Heart left ventricle (tissue), 16 donors: Measurements from ENCODE around the gene ABCC1. TPM values are rescaled to one million over a fixed set of nuclear protein-coding genes. Genes with fewer than 3 reads are reported as not detected.

ENCODE experiments used
- ATAC-seq, 4 donors: fragments of 200-7000 bp; cut with Tn5 transposase; one replicate each; pipeline ENCODE4 v1.9.1; 2020 to 2022; ENCODE audit warnings: moderate library complexity in 4 of 4, mild to moderate bottlenecking in 3 of 4, moderate number of reproducible peaks in 1 of 4
- DNase-seq, 5 donors: peaks; one replicate each; pipeline ENCODE4 v3.0.0-alpha.2; 2020
- H3K27ac ChIP-seq, 12 donors: fragments of 200-600 bp; sonication (generic) in 4 of 12; one replicate each; pipeline versions ENCODE4 v1.5.0 to v1.8.0; 2016 to 2022; ENCODE audit warnings: mild to moderate bottlenecking in 2 of 12
- H3K27me3 ChIP-seq, 9 donors: fragments of 200-600 bp; sonication (generic) in 2 of 9; one replicate each; pipeline versions ENCODE4 v1.5.1 to v1.8.0; 2016 to 2022; ENCODE audit warnings: mild to moderate bottlenecking in 3 of 9
- H3K36me3 ChIP-seq, 9 donors: fragments of 200-600 bp; sonication (generic) in 2 of 9; one replicate each; pipeline versions ENCODE4 v1.5.0 to v1.8.0; 2018 to 2022; ENCODE audit warnings: mild to moderate bottlenecking in 2 of 9
- H3K4me1 ChIP-seq, 12 donors: fragments of 200-600 bp; sonication (generic) in 4 of 12; one replicate each; pipeline versions ENCODE4 v1.5.0 to v1.8.0; 2016 to 2022; ENCODE audit warnings: mild to moderate bottlenecking in 3 of 12
- H3K4me3 ChIP-seq, 12 donors: fragments of 200-600 bp; sonication (generic) in 4 of 12; one replicate each; pipeline versions ENCODE4 v1.5.0 to v1.8.0; 2017 to 2022; ENCODE audit warnings: mild to moderate bottlenecking in 9 of 12, moderate library complexity in 4 of 12
- H3K9me3 ChIP-seq, 12 donors: fragments of 200-600 bp; sonication (generic) in 4 of 12; one replicate each; pipeline versions ENCODE4 v1.5.0 to v1.8.0; 2016 to 2022; ENCODE audit warnings: mild to moderate bottlenecking in 1 of 12
- CTCF ChIP-seq, 12 donors: fragments of 200-600 bp; sonication (generic) in 4 of 12; IDR thresholded peaks; one replicate each; pipeline versions ENCODE4 v1.5.0 to v1.8.0; 2018 to 2022; ENCODE audit warnings: antibody characterized with exemption in 12 of 12, mild to moderate bottlenecking in 5 of 12
- POLR2A ChIP-seq, 2 donors: fragments of 450-650 bp; IDR thresholded peaks; one replicate each; pipeline ENCODE4 v1.6.1; 2017; ENCODE audit warnings: antibody characterized with exemption in 2 of 2, mild to moderate bottlenecking in 2 of 2, moderate library complexity in 2 of 2
- WGBS, 4 donors: extraction: QIAGEN DNeasy Blood & Tissue Kit in 2 of 4; methylation state at CpG; one replicate each; pipeline versions ENCODE4 v1.1.5 to v1.1.7; 2013 to 2018; 5-methylcytosine and 5-hydroxymethylcytosine counted together
- intact Hi-C, 10 donors: fragments of 100-400 bp; cut with DNase I; formaldehyde crosslinking; loops; one replicate each; pipeline versions ENCODE4 v1.11.1 to v1.14.2; 2022
- polyA plus RNA-seq, 2 donors: library from polyadenylated mRNA; stranded (reverse); fragments of 200-250 nt; gene quantifications; one replicate each; pipeline ENCODE4 v1.2.3, GENCODE V29; 2013
- total RNA-seq, 9 donors: library from RNA; depleted of rRNA in 2 of 9; stranded (reverse); fragments of >200 nt in 2 of 9; fragmentation: NEBNext Ultra II Directional in 3 of 9; extraction: Animal tissue kit (Norgen Biotek cat#: 25700) in 3 of 9; gene quantifications; one replicate each; pipeline versions ENCODE4 v1.1.0 to v1.2.4, GENCODE V29; 2016 to 2023
- donor health status: ischemic (EF 13 %, LVEDD 7.1; RV severe dilation, severe dysfunction).
- donor health status: healthy with polysubstance abuse.
- donor health status: DM: no; HTN: yes; CAD: no.
- donor health status: DM: no; HTN: no; CAD: no.
- donor health status: ischemic (EF 25% LVEDD 6.9; RV normal size, moderate dysfunction).
- donor health status: ischemic (EF 25% LVEDD 5.7; RV mildly dilated, moderate dysfunction).
- donor health status: healthy.
- donor health status: DM: yes; HTN: yes; CAD: no.
- donor health status: ischemic (EF 35%, LVEDD 5.7; RV mildly dilated, moderate dysfunction).
- donor health status: nonischemic (EF 11% LVEDD 7.7; RV severe dilation, severe dysfunction).
- donor health status: DM: yes; HTN: yes; CAD: no.
- donor health status: PGD.
- donor health status: ischemic (EF 29% LVEDD 5.4; RV normal size, mild dysfunction).
- donor health status: nonischemic (EF 23%, LVEDD 6.1; RV moderate dilation, normal function).

ABCC1 gene
- total and polyA plus RNA-seq, 11 donors, result 8.1 to 28.0 (median 22.4) TPM

- WGBS, 4 donors, result 93 to 99% (median 96%) methylated on average over 8 of the region's 8 CpGs
- no peak overlapping the region for H3K4me3 ChIP-seq
- DNase-seq (no peak), ATAC-seq (no peak)
- H3K9me3 ChIP-seq, result no peaks in the 10 kb centered on the region
- TF ChIP-seq POLR2A (IDR thresholded peaks at IDR 0.05), result no peak
- TF ChIP-seq CTCF (IDR thresholded peaks at IDR 0.05), result no peak
- no peaks in the 10 kb centered on the region for H3K27me3 ChIP-seq
- peaks cover 0 to 8% (median 0%) of the 10 kb centered on the region in 12 donors for H3K4me1 ChIP-seq
- intact Hi-C loops, result loop anchor here in 1 of 10 donors (10.0 kb wide), 1 partner anchor 88 kb away; no protein-coding TSS in a partner anchor
- peaks cover 0 to 72% (median 47%) of the 10 kb centered on the region in 9 donors for H3K36me3 ChIP-seq
- H3K27ac ChIP-seq, result no peak overlapping the region
Observed at GRCh38 chr16:16036359-16036792, 87.0 kb downstream of the ABCC1 start.

- 95 to 98% (median 97%) methylated on average over 11 of the region's 11 CpGs for WGBS, 4 donors
- Histone ChIP-seq H3K9me3 (no peaks in the 10 kb centered on the region), H3K4me1 (peaks cover 0 to 13% (median 0%) of the 10 kb centered on the region in 12 donors), H3K27me3 (no peaks in the 10 kb centered on the region), H3K27ac (no peak overlapping the region), H3K4me3 (no peak overlapping the region), H3K36me3 (peaks cover 0 to 80% (median 51%) of the 10 kb centered on the region in 9 donors)
- DNase-seq (no peak), ATAC-seq (no peak)
- intact Hi-C loops, result loop anchor here in 1 of 10 donors (10.0 kb wide), 1 partner anchor 87 kb away; no protein-coding TSS in a partner anchor
- TF ChIP-seq CTCF (IDR thresholded peaks at IDR 0.05), result no peak
- no peak for TF ChIP-seq POLR2A (IDR thresholded peaks at IDR 0.05)
Observed at GRCh38 chr16:16037521-16037920, 88.1 kb downstream of the ABCC1 start.

DNA sequence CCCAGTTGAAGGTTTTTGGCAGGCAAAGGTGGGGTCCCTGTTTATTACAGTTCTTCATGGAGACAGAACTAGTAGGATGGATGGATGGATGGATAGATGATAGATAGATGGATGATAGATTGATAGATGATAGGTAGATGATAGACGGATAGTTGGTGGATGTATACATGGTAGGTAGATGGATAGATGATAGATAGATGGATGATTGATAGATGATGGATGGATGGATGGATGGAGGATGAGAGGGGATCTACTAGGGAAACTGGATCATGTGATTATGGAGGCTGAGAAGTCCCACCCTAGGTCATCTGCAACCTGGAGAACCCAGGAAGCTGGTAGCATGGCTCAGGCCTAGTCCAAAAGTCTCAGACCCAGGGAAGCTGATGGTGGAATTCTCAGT is 88.6 kb downstream of the ABCC1 start:
- Histone ChIP-seq H3K4me1 (peaks cover 0 to 15% (median 0%) of the 10 kb centered on the region in 12 donors), H3K27me3 (no peaks in the 10 kb centered on the region), H3K27ac (no peak overlapping the region), H3K9me3 (no peaks in the 10 kb centered on the region), H3K36me3 (peaks cover 0 to 77% (median 51%) of the 10 kb centered on the region in 9 donors), H3K4me3 (no peak overlapping the region)
- no peak for TF ChIP-seq CTCF (IDR thresholded peaks at IDR 0.05)
- no peak for TF ChIP-seq POLR2A (IDR thresholded peaks at IDR 0.05)
- DNase-seq, result no peak
- ATAC-seq, result no peak
- intact Hi-C loops, result loop anchor here in 1 of 10 donors (10.0 kb wide), 1 partner anchor 87 kb away; no protein-coding TSS in a partner anchor
- 93 to 100% (median 97%) methylated on average over 1 of the region's 1 CpG for WGBS, 4 donors

DNA sequence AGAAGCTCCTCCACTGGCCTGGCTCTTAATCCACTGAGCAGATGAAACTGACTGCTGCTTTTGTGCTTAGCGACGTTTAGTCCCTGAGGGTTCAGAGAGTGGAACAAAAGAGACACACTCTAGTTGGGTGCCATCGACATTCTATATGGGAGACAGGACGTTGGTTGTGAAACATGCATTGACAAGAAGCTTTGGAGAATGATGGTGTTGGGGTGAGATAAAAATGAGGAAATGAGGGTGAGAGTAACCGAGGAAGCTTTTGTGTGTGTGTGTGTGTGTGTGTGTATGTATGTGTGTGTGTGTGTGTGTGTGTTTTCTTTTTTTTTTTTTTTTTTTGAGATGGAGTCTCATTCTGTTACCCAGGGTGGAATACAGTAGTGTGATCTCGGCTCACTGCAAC is 89.5 kb downstream of the ABCC1 start:
- WGBS, 4 donors, result 75 to 86% (median 80%) methylated on average over 6 of the region's 6 CpGs
- peaks cover 0 to 70% (median 46%) of the 10 kb centered on the region in 9 donors for H3K36me3 ChIP-seq
- no peak for TF ChIP-seq CTCF (IDR thresholded peaks at IDR 0.05)
- no peak for TF ChIP-seq POLR2A (IDR thresholded peaks at IDR 0.05)

More for the DNA sequence above, 89.5 kb downstream of the ABCC1 start:
- H3K27me3 ChIP-seq, result no peaks in the 10 kb centered on the region
- peaks cover 0 to 15% (median 0%) of the 10 kb centered on the region in 12 donors for H3K4me1 ChIP-seq
- H3K9me3 ChIP-seq, result no peaks in the 10 kb centered on the region
- DNase-seq (no peak), ATAC-seq (no peak)
- intact Hi-C loops, result loop anchor here in 1 of 10 donors (10.0 kb wide), 1 partner anchor 86 kb away; no protein-coding TSS in a partner anchor
- H3K27ac ChIP-seq, result no peak overlapping the region
- H3K4me3 ChIP-seq, result no peak overlapping the region
